ENCODE data around the gene PTTG1IP2.
"Not testable (repeated sequence)": the region's sequence is repeated elsewhere in the genome, so short reads cannot be mapped to it uniquely, and the experiment has no call there.

The PTTG1IP2 gene

DNA sequence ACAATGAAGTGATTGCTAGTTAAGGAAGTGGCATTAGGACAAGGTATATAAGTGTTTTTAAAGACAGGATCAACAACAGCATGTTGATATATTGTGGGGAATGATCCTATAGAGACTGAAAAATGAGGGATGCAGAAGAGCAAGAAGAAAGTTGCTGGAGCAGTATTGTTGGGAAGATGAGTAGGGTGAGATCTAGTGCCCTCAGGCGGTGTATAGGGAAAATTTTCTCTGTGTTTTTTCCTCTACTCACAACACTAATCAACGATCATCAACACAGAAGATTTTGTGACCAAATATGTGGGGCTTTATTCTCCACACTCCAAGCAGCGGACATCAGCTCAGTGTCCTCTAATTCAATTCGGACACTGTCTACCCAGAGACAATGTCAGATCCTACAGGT is 9.6 kb upstream of the PTTG1IP2 start:
- H3K4me3 ChIP-seq (ENCODE audit: low read depth, low read length): no peak overlapping the region
- DNase-seq (ENCODE audit: low read depth): no peak
- TF ChIP-seq, protein P1, sequence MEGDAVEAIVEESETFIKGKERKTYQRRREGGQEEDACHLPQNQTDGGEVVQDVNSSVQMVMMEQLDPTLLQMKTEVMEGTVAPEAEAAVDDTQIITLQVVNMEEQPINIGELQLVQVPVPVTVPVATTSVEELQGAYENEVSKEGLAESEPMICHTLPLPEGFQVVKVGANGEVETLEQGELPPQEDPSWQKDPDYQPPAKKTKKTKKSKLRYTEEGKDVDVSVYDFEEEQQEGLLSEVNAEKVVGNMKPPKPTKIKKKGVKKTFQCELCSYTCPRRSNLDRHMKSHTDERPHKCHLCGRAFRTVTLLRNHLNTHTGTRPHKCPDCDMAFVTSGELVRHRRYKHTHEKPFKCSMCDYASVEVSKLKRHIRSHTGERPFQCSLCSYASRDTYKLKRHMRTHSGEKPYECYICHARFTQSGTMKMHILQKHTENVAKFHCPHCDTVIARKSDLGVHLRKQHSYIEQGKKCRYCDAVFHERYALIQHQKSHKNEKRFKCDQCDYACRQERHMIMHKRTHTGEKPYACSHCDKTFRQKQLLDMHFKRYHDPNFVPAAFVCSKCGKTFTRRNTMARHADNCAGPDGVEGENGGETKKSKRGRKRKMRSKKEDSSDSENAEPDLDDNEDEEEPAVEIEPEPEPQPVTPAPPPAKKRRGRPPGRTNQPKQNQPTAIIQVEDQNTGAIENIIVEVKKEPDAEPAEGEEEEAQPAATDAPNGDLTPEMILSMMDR (IDR thresholded peaks at IDR 0.05; ENCODE audit: low read depth, low read length, missing control alignments): peak; percentile 31

DNA sequence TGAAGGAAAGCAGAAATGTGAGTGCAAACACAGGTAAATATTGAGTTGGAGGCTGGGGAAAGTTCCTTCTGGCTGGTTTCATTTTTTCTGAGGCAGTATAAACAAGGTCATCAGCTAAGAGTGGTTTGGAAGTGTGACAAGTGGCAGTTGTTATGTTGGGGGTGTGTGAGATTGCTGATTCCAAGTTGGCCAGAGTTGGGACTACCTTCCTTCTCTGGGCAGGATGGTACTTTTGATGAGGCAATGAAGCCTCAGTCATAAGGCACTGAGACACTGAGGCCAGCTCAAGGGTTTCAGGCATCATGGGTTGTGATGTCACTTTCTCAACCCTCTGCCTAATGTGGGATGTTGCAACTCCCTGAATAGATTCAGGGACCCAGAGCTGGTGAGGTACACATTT is 8.2 kb upstream of the PTTG1IP2 start:
- no peak for DNase-seq (ENCODE audit: low read depth)
- TF ChIP-seq, protein P1 (IDR thresholded peaks at IDR 0.05; ENCODE audit: low read depth, low read length, missing control alignments): no peak
- no peak overlapping the region for H3K4me3 ChIP-seq (ENCODE audit: low read depth, low read length)

DNA sequence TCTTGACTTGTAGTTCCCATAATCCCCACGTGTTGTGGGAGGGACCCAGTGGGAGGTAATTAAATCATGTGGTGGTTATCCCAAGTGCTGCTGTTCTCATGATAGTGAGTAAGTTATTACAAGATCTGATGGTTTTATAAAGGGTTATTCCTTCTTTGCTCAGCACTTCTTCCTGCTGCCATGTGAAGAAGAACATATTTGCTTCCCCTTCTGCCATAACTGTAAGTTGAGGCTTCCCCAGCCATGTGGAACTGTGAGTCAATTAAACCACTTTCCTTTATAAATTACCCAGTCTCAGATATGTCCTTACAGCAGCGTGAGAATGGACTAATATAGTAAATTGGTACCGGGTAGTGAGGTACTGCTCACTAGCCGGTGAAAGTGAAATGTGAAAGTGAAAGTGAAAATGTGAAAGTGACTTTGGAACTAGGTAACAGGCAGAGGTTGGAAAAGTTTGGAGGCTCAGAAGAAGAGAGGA is 6.2 kb upstream of the PTTG1IP2 start:
- not testable (repeated sequence) for DNase-seq (ENCODE audit: low read depth); H3K4me3 ChIP-seq (ENCODE audit: low read depth, low read length)

DNA sequence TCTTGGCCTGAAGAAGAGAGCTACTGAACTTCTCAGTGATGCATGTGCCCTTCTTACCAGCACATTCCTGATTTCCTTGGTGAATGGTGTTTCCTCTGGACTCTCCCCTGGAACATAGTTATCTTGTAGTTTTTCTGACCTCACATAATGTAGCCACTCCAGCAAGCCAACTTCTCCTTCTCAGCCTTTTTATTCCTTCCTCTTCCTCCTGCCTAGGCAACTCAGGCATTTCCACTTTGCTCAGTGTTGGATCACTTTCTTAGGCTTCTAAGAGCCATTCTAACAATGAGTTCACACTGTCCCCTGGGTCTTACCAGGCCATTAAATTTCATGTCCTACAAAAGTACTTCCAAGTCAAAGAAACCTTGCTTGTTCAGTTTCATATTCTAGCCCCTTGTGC is 3.6 kb upstream of the PTTG1IP2 start:
- TF ChIP-seq, protein P1 (IDR thresholded peaks at IDR 0.05; ENCODE audit: low read depth, low read length, missing control alignments): no peak
- no peak overlapping the region for H3K4me3 ChIP-seq (ENCODE audit: low read depth, low read length)
- DNase-seq (ENCODE audit: low read depth): no peak

DNA sequence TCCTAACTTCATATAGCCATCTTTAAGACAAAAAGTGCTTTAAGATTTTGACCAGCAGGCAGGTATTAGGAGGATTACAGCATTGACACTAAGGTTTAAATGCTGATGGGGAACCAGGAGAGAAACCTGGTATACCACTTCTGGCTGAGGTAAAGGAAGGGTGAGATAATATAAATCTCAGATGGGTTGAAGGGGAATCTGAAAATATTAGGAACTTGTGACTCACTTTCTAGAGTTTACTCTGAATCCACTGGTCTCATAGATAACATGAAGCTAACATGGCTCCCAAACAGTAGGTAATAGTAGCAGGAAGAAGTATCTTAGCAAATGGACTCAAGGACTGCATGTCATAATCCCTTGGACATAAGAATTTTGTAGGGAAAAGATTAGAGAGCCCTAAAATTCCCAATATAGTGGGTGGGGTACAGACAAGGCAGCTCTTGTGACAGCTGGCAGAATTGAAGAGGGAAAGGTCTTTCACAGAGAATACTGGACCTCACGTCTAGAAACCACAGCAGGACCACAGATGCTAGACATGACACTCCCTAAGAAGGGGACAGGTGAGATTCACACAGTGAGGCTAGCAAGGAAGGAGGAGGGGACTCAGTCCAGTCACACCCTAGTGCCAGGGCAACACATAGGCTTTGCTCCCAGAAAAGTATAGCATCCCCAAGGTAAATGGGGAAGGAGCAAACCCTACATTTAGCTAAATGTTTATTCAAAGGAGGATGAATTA is 3.5 kb downstream of the PTTG1IP2 start:
- TF ChIP-seq, protein P1 (IDR thresholded peaks at IDR 0.05; ENCODE audit: low read depth, low read length, missing control alignments): no peak
- H3K4me3 ChIP-seq (ENCODE audit: low read depth, low read length): no peak overlapping the region
- no peak for DNase-seq (ENCODE audit: low read depth)

DNA sequence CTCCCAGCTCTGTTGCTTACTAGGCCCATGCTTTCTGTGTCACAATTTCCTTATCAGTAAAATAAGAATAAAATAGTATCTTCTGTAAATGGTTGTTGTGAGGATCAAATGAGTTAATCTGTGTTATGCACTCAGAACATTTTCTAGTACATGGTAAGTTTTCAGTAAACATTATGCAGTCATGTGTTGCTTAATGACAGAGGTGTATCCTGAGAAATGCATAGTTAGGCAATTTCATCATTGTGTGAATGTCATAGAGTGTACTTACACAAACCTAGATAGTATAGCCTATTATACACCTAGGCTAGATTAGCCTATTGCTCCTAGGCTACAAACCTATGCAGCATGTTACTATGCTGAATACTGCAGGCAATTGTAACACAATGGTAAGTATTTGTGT is 4.4 kb downstream of the PTTG1IP2 start:
- no peak for DNase-seq (ENCODE audit: low read depth)
- TF ChIP-seq, protein P1 (IDR thresholded peaks at IDR 0.05; ENCODE audit: low read depth, low read length, missing control alignments): no peak

DNA sequence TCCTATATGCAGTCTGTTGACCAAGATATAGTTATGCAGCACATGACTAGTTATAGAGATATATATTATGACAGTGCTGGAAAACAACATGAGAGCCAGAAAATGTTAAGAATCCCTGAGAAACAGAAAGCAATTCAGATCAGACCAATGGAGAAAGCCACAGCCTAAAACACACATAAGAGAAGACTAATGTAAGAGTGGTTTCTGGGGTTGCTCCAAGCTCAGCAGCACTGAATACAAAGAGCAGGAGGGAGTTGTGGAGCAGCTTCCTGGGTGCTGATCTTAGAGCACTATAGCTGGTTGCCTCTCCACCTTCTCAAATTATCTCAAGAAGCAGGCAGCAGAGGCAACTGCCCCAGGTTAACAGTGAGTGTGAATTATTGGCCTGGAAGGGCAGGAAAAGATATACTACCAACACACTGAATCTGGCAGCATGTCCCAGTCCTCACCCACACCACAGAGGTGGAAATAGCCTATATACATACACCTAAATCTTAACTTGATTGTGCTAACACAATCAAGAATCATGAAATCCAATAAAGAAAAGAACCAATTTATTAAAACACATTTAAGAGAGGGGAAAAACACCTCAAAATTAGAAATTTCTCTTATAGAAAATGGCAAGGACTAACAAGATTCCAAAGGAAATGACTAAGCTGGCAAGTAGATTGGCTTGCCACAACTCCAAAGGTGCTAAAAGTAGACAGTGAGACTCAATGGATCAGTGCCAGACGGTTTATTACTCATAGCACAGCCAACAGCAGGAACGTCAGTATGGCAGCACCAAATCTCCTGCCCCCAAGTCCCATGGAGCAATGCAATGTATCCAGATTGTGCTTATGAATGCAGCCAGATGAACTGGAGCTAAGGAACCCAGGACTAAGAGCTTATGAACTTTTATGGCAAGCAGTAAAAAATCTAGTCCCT is 5.1 kb downstream of the PTTG1IP2 start:
- DNase-seq (ENCODE audit: low read depth): no peak
- TF ChIP-seq, protein P1 (IDR thresholded peaks at IDR 0.05; ENCODE audit: low read depth, low read length, missing control alignments): no peak
- no peak overlapping the region for H3K4me3 ChIP-seq (ENCODE audit: low read depth, low read length)

More for the DNA sequence above, 4.4 kb downstream of the PTTG1IP2 start:
- H3K4me3 ChIP-seq (ENCODE audit: low read depth, low read length): no peak overlapping the region
